Stimulated activated CD4-positive, alpha-beta T cell treated with anti-CD3 and anti-CD28 coated beads, Interleukin-4, amount 100 ng/mL, for 48 hours (primary cell): ENCODE results near the gene CBR4.
"Not testable (repeated sequence)": the region's sequence is repeated elsewhere in the genome, so short reads cannot be mapped to it uniquely, and the experiment has no call there.

Source experiments
- DNase-seq, 2 donors: peaks; one replicate each; pipeline ENCODE4 v3.0.0-alpha.2; 2020; ENCODE audit warnings: low read depth in 2 of 2

CBR4 gene

GRCh38 chr4:168993714-168994510, 16.1 kb downstream of the CBR4 start:
- no peak for DNase-seq

- not testable (repeated sequence) for DNase-seq
Observed at GRCh38 chr4:168992952-168993482, 17.0 kb downstream of the CBR4 start.

DNA sequence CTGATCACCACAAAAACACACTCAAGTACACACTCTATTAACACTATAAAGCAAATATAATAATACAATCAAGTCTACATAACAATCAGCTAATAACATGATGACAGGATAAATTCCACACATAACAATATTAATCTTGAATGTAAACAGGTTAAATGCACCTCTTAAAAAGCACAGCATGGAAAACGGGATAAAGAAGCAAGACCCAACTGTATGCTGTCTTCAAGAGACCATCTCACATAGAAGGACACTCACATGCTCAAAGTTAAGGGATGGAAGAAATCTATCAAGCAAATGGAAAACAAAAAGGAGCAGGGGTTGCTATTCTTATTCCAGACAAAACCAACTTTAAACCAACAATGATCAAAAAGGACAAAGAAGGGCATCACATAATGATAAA, 28.1 kb downstream of the CBR4 start:
- no peak for DNase-seq

DNA sequence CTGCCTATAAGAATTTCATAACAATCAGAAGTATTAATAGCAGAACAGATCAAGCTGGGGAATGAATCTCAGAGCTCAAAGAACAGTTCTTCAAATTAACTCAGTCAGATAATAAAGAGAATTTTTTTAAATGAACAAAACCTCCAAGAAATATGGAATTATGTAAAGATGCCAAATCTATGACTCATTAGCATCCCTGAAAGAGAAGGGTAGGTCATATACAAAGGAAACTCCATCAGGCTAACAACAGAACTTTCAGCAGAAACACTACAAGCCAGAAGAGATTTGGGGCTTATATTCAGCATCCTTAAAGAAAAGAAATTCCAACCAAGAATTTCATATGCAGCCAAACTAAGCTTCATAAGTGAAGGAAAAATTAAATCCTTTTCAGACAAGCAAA, 28.6 kb downstream of the CBR4 start:
- no peak for DNase-seq

DNA sequence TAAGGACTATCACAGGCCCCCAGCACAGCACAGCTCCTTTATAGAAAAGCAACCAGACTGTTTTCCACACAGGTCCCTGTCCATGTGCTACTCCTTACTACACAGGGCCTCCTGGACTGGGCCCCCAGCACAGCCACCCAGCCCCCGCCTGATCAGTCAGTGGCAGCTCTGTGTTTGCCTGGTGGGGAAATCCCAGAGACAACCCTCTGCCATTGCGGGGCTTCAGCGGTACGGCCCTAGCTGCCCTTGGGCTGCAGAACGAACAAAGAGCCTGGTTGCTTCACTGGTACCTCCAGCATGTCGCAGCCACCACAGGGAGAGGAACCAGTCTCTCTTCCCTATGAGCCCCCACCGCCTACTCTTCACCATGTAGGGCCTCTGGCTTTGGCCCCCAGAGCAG, 30.7 kb downstream of the CBR4 start:
- DNase-seq, result no peak

DNA sequence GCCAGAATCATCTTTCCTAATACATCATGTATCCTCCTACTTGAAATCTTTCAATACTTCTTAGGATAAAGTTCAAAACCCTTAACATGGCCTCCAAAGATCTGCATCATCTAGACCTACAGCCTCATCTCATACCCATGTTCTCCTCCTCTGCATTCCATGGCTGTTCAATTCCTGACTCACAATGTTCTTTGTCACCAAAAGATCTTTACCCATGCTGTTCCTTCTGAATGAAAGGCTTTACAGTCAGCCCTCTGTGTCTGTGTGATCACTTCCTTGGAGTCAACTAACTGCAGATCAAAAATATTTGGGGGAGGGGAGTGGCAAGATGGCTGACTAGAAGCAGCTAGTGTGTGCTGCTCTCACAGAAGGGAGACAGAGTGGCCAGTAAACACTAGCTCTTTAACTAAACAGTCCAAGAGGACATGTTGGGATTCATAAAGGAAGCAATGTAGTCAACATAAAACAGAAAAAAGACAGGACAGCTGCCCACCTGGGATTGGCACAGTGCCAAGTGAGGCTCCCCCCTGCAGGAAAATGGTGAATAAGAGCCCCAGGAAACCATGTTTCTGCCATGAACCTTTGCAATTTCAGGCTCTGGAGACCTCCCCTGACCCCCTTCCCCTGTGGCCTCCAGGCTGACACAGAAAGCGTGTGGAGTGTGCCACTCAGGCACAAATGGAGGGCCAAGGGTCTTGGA, 31.9 kb downstream of the CBR4 start:
- DNase-seq, result no peak

GRCh38 chr4:168972596-168972995, 37.5 kb downstream of the CBR4 start:
- DNase-seq, result no peak

DNA sequence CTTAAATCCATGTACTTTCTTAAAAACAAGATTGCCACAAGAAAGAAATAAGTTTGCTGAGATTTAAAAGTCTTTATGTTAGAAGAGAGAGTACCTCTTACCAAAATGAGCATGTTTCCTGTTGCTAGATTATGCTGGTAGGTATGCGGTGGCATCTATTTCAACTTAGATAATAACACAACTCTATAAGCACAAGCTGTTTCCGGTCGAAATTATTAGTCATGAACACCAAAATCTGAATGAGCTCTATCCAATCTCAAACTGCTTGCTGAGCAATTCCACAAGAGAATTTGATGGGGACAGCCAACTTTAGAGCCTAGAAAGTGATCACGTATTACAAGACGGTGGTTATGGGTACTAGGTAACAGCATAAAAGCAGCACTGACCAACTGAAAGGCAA, 49.3 kb downstream of the CBR4 start:
- no peak for DNase-seq

DNA sequence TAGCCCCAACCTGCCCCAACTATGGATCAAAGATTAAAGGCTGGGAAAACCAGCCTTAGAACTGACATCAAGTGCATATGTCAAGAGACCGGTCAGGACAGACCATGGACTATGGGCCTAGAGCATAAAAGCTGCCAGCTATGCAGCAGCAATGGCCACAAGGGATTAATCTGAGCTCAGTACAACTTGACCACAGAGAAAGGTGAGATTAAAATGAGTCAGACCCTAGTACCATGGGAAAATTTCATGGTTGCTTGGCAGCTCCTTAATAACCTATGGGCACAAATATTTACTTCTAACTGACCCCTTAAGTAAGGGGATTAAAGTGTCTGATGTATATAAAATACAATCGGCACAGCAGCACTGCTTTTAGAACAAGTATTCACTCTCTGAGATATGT, 54.4 kb downstream of the CBR4 start:
- no peak for DNase-seq

DNA sequence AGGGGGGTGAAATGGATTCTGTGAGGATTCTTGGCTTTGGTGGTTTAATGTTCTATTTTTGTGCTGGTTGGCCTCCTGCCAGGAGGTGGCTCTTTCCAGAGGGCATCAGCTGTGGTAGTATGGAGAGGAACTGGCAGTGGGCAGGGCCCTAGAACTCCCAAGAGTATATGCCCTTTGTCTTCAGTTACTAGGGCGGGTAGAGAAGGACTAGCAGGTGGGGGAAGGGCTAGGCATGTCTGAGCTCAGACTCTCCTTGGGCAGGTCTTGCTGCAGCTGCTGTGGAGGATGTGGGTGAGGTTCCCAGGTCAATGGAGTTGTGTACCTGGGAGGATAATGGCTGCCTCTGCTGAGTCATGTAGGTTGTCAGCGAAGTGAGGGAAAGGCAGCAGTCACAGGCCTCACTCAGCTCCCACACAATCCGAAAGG, 57.2 kb downstream of the CBR4 start:
- DNase-seq, result not testable (repeated sequence)

DNA sequence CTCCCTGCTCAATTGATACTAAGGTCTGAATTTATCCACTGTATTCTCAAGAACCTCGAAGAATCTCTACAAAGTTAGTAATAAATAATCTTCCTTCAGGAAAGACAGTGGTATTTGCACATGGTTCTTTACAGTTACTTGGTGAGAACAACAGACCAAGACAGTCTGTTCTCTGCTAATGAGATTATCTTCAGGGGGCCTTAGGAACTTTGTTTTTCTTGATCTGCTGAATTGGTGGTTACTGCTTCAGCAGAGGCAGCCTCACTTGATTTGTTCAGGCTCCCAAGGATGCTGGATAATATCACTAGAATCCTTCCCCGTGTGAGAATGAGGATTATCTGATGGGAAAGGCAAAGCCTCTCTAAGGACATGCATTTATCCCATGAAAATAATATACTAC, 64.8 kb downstream of the CBR4 start:
- DNase-seq, result no peak

- no peak for DNase-seq
Observed at GRCh38 chr4:168942985-168943384, 67.1 kb downstream of the CBR4 start.
